Measurements from ENCODE around the gene AUTS2.

- TF ChIP-seq CTCF (conservative IDR thresholded peaks at IDR 0.05; ENCODE audit: low read depth, low read length) = no peak
- TF ChIP-seq EZH2 (IDR thresholded peaks at IDR 0.05; ENCODE audit: borderline replicate concordance, low read depth, low read length, poor library complexity, severe bottlenecking) = no peak
These were observed 1067.7 kb downstream of the AUTS2 start for GRCh38 chr7:70665997-70666396.

Measured in A673 (cell line).